ENCODE results near the gene GARNL3.

The GARNL3 gene

DNA sequence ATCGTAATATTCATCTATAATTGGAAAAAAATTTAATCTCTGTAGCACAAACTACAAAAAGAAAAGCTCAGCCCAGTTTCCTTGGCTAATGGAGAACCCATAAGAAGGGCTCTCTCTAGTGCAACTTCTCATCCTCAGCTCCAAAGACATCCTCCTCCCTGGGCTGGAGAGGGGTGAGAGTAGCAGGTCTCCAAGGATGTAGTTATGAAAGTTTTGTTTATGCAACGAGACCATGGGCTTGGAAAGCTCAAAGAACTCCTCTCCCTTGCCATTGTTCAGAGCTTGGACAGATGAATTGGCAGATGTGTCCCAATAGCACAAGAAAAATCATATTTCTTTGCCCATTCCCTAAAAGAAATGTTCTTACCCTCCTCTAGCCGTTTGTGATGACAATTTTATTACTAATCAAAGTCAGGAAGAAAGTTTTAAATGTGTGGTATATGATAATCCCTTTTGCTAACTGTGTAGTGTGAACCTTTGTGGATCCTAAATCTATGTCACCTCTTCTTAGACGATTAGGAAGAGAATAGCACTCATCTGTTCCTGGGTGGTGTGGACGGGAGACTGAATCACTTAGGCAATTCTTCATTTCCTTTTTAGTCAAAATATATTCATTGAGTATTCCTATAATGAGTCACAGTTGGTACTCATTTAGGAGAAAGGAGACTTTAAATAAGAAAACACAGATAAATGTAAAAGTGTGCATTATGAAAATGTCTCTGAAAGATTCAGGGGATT is 52.2 kb downstream of the GARNL3 start:
- DNase-seq: no peak

GRCh38 chr9:127318651-127319167 is 54.1 kb downstream of the GARNL3 start:
- DNase-seq: no peak

- DNase-seq: no peak
Observed at GRCh38 chr9:127319366-127320114, 55.0 kb downstream of the GARNL3 start.

GRCh38 chr9:127320115-127320378 is 55.5 kb downstream of the GARNL3 start:
- no peak for DNase-seq

DNA sequence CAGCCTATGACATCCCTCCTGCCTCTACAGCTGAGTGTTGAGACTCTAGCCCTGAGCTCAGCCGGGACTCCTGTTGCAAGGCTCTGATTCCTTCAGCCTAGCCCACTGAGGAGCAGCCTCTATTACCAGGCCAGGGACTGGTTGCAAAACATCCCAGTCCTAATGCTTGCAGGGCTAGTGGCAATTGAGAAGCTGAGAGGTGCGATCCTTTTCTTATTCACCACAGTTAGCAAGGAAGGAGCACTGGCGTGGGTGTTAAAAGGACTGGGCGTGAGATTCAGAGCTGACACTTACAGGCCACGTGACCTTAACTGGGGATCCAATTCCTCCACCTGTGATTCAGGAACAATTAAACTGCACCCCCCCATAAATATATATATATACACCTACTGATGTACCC is 58.8 kb downstream of the GARNL3 start:
- DNase-seq: no peak

DNA sequence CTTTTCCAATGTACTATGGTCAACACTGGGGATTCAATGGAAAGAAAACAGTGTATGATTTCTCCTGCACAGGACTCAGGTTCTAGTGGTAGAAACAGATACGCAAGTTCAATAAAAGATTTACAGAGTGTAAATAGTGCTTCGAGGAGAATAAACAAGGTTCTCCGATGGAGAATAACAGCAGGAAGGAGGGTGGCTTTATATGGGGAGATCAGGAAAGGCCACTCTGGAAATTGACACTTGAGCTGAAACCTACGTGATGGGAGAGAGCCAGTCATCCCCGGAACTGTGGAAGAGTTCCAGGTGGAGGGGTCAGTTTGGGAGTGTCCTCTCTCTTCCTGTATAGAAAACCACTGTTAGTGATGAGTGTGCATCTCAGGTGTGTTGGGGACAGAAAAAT is 65.9 kb downstream of the GARNL3 start:
- no peak for DNase-seq

- no peak for DNase-seq
Observed at GRCh38 chr9:127333221-127334064, 68.9 kb downstream of the GARNL3 start.

GRCh38 chr9:127334725-127335124 is 70.2 kb downstream of the GARNL3 start:
- DNase-seq: no peak

GRCh38 chr9:127336086-127336485 is 71.5 kb downstream of the GARNL3 start:
- DNase-seq: no peak

DNA sequence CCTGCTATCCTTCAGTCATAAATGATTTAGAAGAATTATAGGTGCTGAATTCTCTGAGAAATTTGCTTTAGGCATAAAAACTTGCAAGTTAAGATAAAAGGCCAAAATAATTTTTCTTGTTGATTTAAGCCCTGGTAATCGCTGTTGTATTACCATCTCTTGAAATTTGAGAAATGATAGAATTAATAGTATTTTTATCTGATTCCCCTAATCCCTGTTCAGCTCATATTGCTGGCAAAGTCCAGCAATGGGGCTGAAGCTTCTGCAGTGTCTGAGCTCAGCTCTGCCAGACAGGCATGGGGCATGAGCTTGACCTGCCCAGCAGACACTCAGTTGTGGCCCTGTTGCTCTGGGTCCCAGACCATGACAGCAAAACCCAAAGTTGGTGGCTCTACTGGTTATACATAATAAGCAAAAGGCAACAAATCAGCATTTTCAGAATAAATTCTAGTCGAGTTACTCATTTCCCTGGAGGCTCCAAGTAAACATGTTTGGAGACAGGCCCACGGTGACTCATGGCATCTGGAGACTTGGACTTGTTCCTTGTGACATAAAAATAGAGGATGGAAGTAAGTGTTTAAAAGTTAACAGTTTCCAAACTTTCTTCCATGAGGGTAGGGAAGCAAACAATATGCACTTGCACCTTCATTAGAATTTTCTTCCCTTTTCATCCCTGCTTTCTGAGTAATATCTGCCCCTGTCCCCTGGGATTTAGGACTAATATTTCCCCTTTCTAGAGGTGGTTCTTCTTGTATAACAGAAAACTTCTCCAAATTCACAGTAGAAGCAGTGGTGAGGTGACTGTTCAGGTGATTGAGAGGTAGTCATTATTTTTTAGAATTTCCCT is 72.2 kb downstream of the GARNL3 start:
- no peak for DNase-seq

- no peak for DNase-seq
Observed at GRCh38 chr9:127340721-127341120, 76.1 kb downstream of the GARNL3 start.

- no peak for DNase-seq
Observed at GRCh38 chr9:127341152-127341551, 76.6 kb downstream of the GARNL3 start.

DNA sequence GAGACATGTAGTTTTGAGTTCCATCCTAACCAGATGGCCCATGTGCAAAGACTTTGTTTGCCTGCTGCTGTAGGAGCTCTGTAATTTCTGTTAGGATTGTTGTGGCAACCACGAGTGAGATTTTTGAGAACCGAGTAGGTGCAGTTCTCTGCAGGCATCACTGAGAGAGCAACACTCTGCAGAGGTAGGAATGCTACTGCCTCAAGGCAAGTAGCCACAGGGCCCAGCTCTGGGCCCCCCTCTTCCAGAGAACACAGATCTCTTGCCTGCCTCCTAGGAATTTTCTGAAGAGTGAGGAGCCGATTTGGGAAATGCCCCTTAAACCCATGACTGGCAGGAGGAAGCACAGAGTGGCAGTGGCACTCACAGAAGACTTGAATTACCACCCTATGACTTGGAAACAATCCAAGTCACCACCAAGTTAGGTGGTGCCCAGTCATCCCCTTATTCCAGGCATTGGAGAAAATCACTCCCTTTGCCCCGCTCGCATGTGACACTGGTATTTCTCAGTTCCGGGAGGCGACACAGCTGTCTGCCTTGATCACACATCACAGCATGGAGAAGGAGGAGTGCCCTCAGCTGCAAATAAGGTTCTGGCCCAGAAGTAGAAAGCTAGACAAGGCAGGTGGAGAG is 79.9 kb downstream of the GARNL3 start:
- no peak for DNase-seq

DNA sequence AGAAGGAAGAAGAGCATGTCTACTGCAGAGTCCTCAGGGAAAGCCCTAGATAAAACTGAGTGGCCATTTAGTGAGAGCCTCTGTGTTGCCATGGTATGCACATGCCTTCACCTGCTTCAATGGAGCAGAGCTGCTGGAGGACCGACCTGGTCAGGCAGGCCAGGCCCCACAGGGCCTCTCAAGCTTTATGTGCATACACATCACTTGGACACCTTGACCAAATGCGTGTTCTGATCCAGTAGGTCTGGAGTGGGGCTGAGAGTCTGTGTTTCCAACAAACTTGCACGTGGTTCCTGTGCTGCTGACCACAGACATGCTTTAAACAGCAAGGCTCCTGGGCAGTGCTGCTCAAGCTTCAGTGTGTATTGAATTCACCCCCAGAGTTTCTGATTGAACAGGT is 81.0 kb downstream of the GARNL3 start:
- no peak for DNase-seq

DNA sequence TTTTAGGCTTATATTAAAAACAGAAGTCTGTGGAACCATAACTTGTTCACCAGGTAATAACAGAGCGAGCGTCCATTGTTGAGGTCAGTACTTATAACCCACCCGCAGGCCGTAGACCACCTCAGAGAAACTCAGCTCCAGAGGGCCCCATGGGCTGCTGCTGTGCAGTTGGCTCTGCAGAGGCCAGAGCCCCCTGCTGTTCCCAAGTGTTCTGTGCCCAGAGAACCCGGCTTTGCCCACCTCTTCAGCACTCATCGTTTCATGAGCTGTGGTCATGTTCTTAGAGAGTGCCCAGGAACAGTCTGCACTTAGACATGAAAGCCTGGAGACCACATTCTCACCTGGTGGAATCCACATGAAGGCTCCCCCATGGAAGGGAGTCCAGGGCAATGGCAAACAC is 82.0 kb downstream of the GARNL3 start:
- no peak for DNase-seq

DNA sequence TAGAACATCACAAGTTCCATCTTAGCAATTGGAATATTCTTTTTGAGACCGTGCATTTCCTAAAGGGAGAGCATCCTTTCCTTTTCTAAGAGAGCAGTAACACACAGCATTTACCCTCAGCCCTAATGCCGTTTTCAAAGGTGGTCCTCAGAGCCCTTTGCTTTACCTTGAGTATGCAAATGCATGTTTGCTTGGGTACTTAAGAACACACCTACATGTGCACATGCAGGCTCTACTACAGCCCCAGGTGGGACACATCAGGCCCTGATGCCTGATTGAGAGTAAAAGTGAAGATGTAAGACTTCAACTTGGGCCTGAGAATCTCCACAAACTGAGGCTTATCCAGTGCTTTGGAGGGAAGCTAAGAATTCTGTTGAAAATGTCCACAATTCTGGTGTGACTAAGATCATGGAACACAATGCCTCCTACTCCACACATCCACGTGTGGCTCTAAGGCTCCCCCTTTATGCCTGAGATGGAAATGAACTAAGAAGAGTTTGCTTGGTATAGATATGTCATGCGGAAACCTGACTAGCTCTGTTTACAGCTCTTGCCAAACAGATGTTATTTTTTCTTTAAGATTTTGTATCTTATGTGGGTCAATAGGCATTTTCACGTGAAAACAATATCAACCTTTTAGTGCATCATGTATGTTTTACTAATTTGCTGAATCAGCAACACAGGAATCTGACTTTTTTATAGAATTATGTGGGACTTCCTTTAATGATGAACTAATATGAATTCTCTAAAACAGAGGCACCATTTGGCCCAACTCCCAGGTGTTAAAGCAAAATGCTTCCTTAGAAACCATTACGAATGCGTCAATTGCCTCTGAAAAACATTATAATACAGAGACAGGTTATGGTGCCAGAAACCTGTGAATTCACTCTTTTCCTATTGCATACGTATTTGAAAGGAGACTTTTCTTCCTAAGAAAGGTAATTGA is 83.5 kb downstream of the GARNL3 start:
- DNase-seq: no peak

DNA sequence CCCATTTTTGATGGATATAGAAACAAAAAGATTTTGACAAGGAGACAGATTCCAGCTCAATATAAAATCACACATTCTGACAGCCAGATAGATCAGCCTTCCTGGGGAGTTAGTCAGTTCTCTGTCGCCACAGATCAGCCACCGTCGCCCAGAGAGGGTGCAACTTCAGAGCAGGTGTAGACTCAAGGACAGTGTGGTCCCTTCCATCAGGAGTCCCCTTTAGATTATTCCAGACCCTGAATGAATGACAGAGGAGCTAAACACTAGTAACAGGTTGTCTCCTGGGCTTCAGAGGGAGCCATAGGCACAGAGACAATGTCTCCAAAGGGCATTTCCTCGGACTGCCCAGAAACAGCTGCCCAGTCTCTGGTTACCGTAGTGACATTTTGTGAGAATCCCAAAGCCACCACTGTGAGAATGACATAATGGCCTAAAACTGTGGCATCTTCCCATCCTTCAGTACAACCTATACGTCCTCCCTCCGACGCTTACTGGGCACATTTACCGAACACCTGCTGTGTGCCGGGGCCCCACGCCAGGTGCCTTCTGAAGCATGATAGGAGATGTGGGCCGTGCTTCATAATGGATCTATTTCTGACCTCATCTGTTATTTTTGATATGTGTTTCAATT is 85.0 kb downstream of the GARNL3 start:
- DNase-seq: no peak

DNA sequence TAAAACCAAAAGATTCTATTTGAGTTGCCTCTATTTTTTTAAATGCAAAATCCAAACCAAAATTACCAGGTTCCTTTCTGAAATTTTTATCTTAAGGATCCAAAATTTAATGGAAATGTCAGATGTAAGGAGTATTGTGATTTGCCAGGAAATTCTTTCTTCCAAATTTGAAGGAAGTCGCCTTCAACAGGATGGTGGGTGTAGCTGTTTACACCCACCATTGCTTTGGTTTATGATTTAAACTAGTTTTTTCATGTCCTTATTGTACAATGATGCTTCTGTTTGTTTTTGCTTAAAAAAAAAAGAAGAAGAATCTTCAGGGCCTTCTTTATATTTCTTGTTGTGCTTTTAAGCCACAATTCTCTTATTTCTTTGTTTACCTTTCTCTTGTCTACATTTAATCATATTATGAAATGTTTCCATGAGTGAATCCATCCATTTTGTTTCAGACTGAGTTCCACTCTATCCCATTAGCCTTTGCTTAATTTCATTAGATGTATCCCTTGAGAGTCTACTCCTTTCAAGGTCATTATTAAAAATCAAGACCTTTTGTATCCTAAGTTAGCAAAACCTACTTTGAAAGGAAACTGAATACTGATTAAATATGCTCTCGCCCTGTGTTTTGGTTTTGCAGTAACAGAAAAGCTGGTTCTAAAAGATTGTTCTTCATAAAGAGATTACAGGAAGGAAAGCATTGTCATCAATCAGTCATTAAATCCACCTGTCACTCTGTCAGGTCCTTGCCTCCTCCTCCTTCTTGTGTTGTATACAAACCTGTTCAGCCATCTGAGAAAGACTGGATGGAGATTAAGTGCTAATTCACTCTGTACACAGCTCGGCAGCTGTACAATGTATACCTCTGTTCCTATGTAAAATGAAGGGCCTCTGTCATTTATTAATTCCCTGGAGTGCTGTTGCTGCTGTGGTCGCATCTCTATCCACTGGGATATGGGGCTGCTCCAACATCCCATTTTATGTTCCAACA is 86.9 kb downstream of the GARNL3 start:
- no peak for DNase-seq

- DNase-seq: no peak
Observed at GRCh38 chr9:127353882-127354281, 89.3 kb downstream of the GARNL3 start.

Measured in NCI-H2107 (cell line).